Measurements from ENCODE around the gene SPATA2.

SPATA2 gene

GRCh38 chr20:49935746-49936152 is 20.4 kb upstream of the SPATA2 start:
- POLR2A ChIA-PET: interaction anchor here (1.2 to 1.8 kb wide), 2 partner anchors 13 to 20 kb away, joined by 5 read pairs; partner anchors contain the start of gene SPATA2
- DNase-seq (ENCODE audit: low read depth, low spot score): no peak
- CTCF ChIA-PET: interaction anchor here (0.6 to 1.8 kb wide), 13 partner anchors 10 to 394 kb away, joined by 3 to 8 read pairs (median 3); no protein-coding TSS in a partner anchor
- H3K4me3 ChIP-seq (ENCODE audit: low read depth, low read length): peak overlapping the region; percentile 37
- TF ChIP-seq CTCF (IDR thresholded peaks at IDR 0.05; ENCODE audit: insufficient read depth, low read length, missing control alignments): no peak

GRCh38 chr20:49929142-49929494 is 13.8 kb upstream of the SPATA2 start:
- ChIA-PET POLR2A (no interaction called here), CTCF (interaction anchor here (0.7 to 2.0 kb wide), 6 partner anchors 8 to 142 kb away, joined by 3 to 7 read pairs (median 4); no protein-coding TSS in a partner anchor)
- no peak for TF ChIP-seq CTCF (IDR thresholded peaks at IDR 0.05; ENCODE audit: insufficient read depth, low read length, missing control alignments)
- DNase-seq (ENCODE audit: low read depth, low spot score): no peak
- H3K4me3 ChIP-seq (ENCODE audit: low read depth, low read length): no peak overlapping the region

- ChIA-PET CTCF (interaction anchor here (0.7 to 1.5 kb wide), 10 partner anchors 10 to 322 kb away, joined by 3 to 6 read pairs (median 4); no protein-coding TSS in a partner anchor), POLR2A (no interaction called here)
Observed at GRCh38 chr20:49928411-49929141, 13.2 kb upstream of the SPATA2 start.

GRCh38 chr20:49925901-49926454 is 10.6 kb upstream of the SPATA2 start:
- DNase-seq (ENCODE audit: low read depth, low spot score): no peak
- no peak for TF ChIP-seq CTCF (IDR thresholded peaks at IDR 0.05; ENCODE audit: insufficient read depth, low read length, missing control alignments)
- CTCF ChIA-PET: interaction anchor here (0.6 to 1.4 kb wide), 6 partner anchors 9 to 145 kb away, joined by 3 to 4 read pairs (median 3); no protein-coding TSS in a partner anchor
- POLR2A ChIA-PET: interaction anchor here (0.9 kb wide), 1 partner anchor 10 kb away, joined by 3 read pairs; no protein-coding TSS in a partner anchor
- H3K4me3 ChIP-seq (ENCODE audit: low read depth, low read length): no peak overlapping the region

More at GRCh38 chr20:49928411-49929141, 13.2 kb upstream of the SPATA2 start:
- no peak overlapping the region for H3K4me3 ChIP-seq (ENCODE audit: low read depth, low read length)
- TF ChIP-seq CTCF (IDR thresholded peaks at IDR 0.05; ENCODE audit: insufficient read depth, low read length, missing control alignments): peak; percentile 76
- DNase-seq (ENCODE audit: low read depth, low spot score): peak; percentile 56

GRCh38 chr20:49924247-49924646 is 8.9 kb upstream of the SPATA2 start:
- ChIA-PET CTCF (interaction anchor here (0.6 to 1.7 kb wide), 6 partner anchors 8 to 147 kb away, joined by 3 to 4 read pairs (median 3); no protein-coding TSS in a partner anchor), POLR2A (no interaction called here)
- TF ChIP-seq CTCF (IDR thresholded peaks at IDR 0.05; ENCODE audit: insufficient read depth, low read length, missing control alignments): no peak
- DNase-seq (ENCODE audit: low read depth, low spot score): no peak
- H3K4me3 ChIP-seq (ENCODE audit: low read depth, low read length): no peak overlapping the region

GRCh38 chr20:49919461-49919860 is 4.1 kb upstream of the SPATA2 start:
- no peak for TF ChIP-seq CTCF (IDR thresholded peaks at IDR 0.05; ENCODE audit: insufficient read depth, low read length, missing control alignments)
- no peak overlapping the region for H3K4me3 ChIP-seq (ENCODE audit: low read depth, low read length)
- DNase-seq (ENCODE audit: low read depth, low spot score): no peak
- POLR2A ChIA-PET: interaction anchor here (1.1 kb wide), 1 partner anchor 32 kb away, joined by 4 read pairs; no protein-coding TSS in a partner anchor
- CTCF ChIA-PET: interaction anchor here (0.9 to 1.2 kb wide), 2 partner anchors 16 to 28 kb away, joined by 3 to 4 read pairs; partner anchors contain the start of gene RNF114
